Loucy (cell line): ENCODE results near the gene HNRNPF.

ENCODE experiments used
- EZH2phosphoT487 ChIP-seq: fragments of 200-600 bp; IDR thresholded peaks from 2 replicates; pipeline ENCODE4 v1.6.1; 2018; ENCODE audit warnings: antibody characterized with exemption, mild to moderate bottlenecking, moderate library complexity, borderline replicate concordance
- TF ChIP-seq, protein P1 (sequence below): fragments of 200-600 bp; sonication (generic); conservative IDR thresholded peaks from 2 replicates; pipeline ENCODE4 v1.5.1; 2014; ENCODE audit warnings: mild to moderate bottlenecking, antibody characterized with exemption, low read length

- TF ChIP-seq, protein P1, sequence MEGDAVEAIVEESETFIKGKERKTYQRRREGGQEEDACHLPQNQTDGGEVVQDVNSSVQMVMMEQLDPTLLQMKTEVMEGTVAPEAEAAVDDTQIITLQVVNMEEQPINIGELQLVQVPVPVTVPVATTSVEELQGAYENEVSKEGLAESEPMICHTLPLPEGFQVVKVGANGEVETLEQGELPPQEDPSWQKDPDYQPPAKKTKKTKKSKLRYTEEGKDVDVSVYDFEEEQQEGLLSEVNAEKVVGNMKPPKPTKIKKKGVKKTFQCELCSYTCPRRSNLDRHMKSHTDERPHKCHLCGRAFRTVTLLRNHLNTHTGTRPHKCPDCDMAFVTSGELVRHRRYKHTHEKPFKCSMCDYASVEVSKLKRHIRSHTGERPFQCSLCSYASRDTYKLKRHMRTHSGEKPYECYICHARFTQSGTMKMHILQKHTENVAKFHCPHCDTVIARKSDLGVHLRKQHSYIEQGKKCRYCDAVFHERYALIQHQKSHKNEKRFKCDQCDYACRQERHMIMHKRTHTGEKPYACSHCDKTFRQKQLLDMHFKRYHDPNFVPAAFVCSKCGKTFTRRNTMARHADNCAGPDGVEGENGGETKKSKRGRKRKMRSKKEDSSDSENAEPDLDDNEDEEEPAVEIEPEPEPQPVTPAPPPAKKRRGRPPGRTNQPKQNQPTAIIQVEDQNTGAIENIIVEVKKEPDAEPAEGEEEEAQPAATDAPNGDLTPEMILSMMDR: no peak
- no peak for TF ChIP-seq EZH2phosphoT487
These were observed 39.1 kb downstream of the HNRNPF start for GRCh38 chr10:43369921-43370320.
